GM12878 (cell line): ENCODE data around the gene ZNF280C. TPM values are rescaled to one million over a fixed set of nuclear protein-coding genes. Genes with fewer than 3 reads are reported as not detected.

Source experiments
- ATAC-seq: fragments of 200-7000 bp; cut with Tn5 transposase; 3 replicates; pipeline ENCODE4 v1.9.1; 2020; ENCODE audit warnings: mild to moderate bottlenecking, moderate library complexity
- BruUV-seq: library from RNA; stranded (reverse); fragments of 400-500 nt; replicated peaks from 2 replicates; lab custom pipeline; 2021; lab: Mats Ljungman, UMichigan
- CTCF ChIA-PET: fragments of 300-600 bp; sonication (Branson Sonifier 250); formaldehyde crosslinking; extraction: SDS; loops from one replicate; lab custom pipeline; 2021; ENCODE audit warnings: inconsistent platforms; lab: Yijun Ruan, JAX
- POLR2A ChIA-PET: fragments of 350-600 bp; formaldehyde crosslinking; extraction: SDS; loops from one replicate; lab custom pipeline; 2021; ENCODE audit warnings: inconsistent platforms; lab: Charles Lee
- RAD21 ChIA-PET: fragments of 300-600 bp; sonication (Branson Sonifier 250); formaldehyde crosslinking; loops from one replicate; lab custom pipeline; 2023; ENCODE audit warnings: antibody characterized with exemption; ENCODE audit not compliant: unreplicated experiment; lab: Charles Lee
- SMC1A ChIA-PET: fragments of 300-600 bp; sonication (Branson Sonifier 250); formaldehyde crosslinking; loops from one replicate; lab custom pipeline; 2023; ENCODE audit not compliant: unreplicated experiment, uncharacterized antibody; lab: Charles Lee
- DNase-seq: peaks from one replicate; pipeline ENCODE4 v3.0.0-alpha.2; 2011; ENCODE audit warnings: low read depth, low spot score
- FAIRE-seq: peaks from 3 replicates; lab custom pipeline; 2011; peaks lifted over from hg19 to GRCh38; lab: Jason Lieb, UNC
- H2AFZ ChIP-seq: 2 replicates; pipeline ENCODE4 v1.6.0; 2011; ENCODE audit warnings: low read depth, low read length, control low read depth; ENCODE audit not compliant: control insufficient read depth
- H3K27ac ChIP-seq: 2 replicates; pipeline ENCODE4 v1.5.1; 2011; ENCODE audit warnings: control low read depth; ENCODE audit not compliant: control insufficient read depth, insufficient read depth
- H3K27me3 ChIP-seq, 2 experiments: replicated peaks in 1 of 2; 2 replicates each; pipeline versions ENCODE4 v1.6.0 to v1.6.1; 2011; ENCODE audit warnings: low read length in 1 of 2; ENCODE audit not compliant: control insufficient read depth in 2 of 2, insufficient read depth in 2 of 2
- H3K36me3 ChIP-seq, 2 experiments: 2 replicates each; pipeline ENCODE4 v1.5.1; 2011; ENCODE audit warnings: low read length in 1 of 2; ENCODE audit not compliant: control insufficient read depth in 2 of 2, insufficient read depth in 2 of 2
- H3K4me1 ChIP-seq: 2 replicates; pipeline ENCODE4 v1.6.1; 2011; ENCODE audit warnings: mild to moderate bottlenecking, low read length, moderate library complexity, mixed read lengths; ENCODE audit not compliant: control insufficient read depth, insufficient read depth
- H3K4me2 ChIP-seq: 2 replicates; pipeline ENCODE4 v1.6.0; 2011; ENCODE audit warnings: control low read depth; ENCODE audit not compliant: control insufficient read depth, insufficient read depth
- H3K4me3 ChIP-seq: fragments of 200-600 bp; sonication (generic); 2 replicates; pipeline ENCODE4 v1.5.1; 2016
- H3K79me2 ChIP-seq: 2 replicates; pipeline ENCODE4 v1.6.0; 2011; ENCODE audit warnings: low read length; ENCODE audit not compliant: control insufficient read depth, insufficient read depth
- H3K9ac ChIP-seq: 2 replicates; pipeline ENCODE4 v1.8.0; 2011; ENCODE audit warnings: low read length, control low read depth, mixed read lengths; ENCODE audit not compliant: control insufficient read depth, insufficient read depth
- H3K9me3 ChIP-seq: replicated peaks from 3 replicates; pipeline ENCODE4 v1.5.1; 2011; ENCODE audit warnings: mild to moderate bottlenecking, low read length; ENCODE audit not compliant: control insufficient read depth, insufficient read depth
- H4K20me1 ChIP-seq: 2 replicates; pipeline ENCODE4 v1.6.0; 2011; ENCODE audit not compliant: control insufficient read depth, insufficient read depth
- BMI1 ChIP-seq: fragments of 450-650 bp; IDR thresholded peaks from 2 replicates; pipeline ENCODE4 v1.6.1; 2016; ENCODE audit warnings: mild to moderate bottlenecking, moderate library complexity, borderline replicate concordance
- CHD2 ChIP-seq: IDR thresholded peaks from 2 replicates; pipeline ENCODE4 v1.6.1; 2011; ENCODE audit warnings: low read depth, low read length, improper control_type of control experiment, borderline replicate concordance
- CREM ChIP-seq: IDR thresholded peaks from 2 replicates; pipeline ENCODE4 v1.6.1; 2014; ENCODE audit warnings: antibody characterized with exemption, low read depth
- CUX1 ChIP-seq: IDR thresholded peaks from 2 replicates; pipeline ENCODE4 v1.6.1; 2012; ENCODE audit warnings: improper control_type of control experiment, low read depth, low read length; ENCODE audit not compliant: insufficient replicate concordance
- EP300 ChIP-seq, 2 experiments: fragments of 150-350 bp in 1 of 2; IDR thresholded peaks; 2 replicates each; pipeline ENCODE4 v1.6.1; 2011 to 2012; ENCODE audit warnings: low read depth in 2 of 2, low read length in 2 of 2, borderline replicate concordance in 1 of 2, improper control_type of control experiment in 1 of 2, inconsistent platforms in 1 of 2; ENCODE audit not compliant: control insufficient read depth in 1 of 2
- KAT2A ChIP-seq: conservative IDR thresholded peaks from 2 replicates; pipeline ENCODE4 v1.6.1; 2011; ENCODE audit warnings: low read depth, low read length; ENCODE audit not compliant: control insufficient read depth
- KLF5 ChIP-seq: fragments of 450-650 bp; IDR thresholded peaks from 2 replicates; pipeline ENCODE4 v1.6.1; 2014; ENCODE audit warnings: mild to moderate bottlenecking; ENCODE audit not compliant: partially characterized antibody
- MXI1 ChIP-seq: fragments of 150-350 bp; IDR thresholded peaks from 2 replicates; pipeline ENCODE4 v1.6.1; 2011; ENCODE audit warnings: low read depth, mild to moderate bottlenecking, inconsistent platforms, low read length, improper control_type of control experiment
- RAD51 ChIP-seq: fragments of 450-650 bp; IDR thresholded peaks from 2 replicates; pipeline ENCODE4 v1.6.1; 2016; ENCODE audit warnings: moderate library complexity, mild to moderate bottlenecking, inconsistent platforms
- REST ChIP-seq: IDR thresholded peaks from 2 replicates; pipeline ENCODE4 v1.6.1; 2012; ENCODE audit warnings: mild to moderate bottlenecking, low read depth, low read length
- SKIL ChIP-seq: fragments of 450-650 bp; IDR thresholded peaks from 2 replicates; pipeline ENCODE4 v1.6.1; 2017; ENCODE audit warnings: mild to moderate bottlenecking, low read depth, inconsistent platforms; ENCODE audit not compliant: poor library complexity, severe bottlenecking
- SMAD1 ChIP-seq: fragments of 450-650 bp; IDR thresholded peaks from 2 replicates; pipeline ENCODE4 v1.6.1; 2018; ENCODE audit warnings: mild to moderate bottlenecking, low read depth; ENCODE audit not compliant: partially characterized antibody
- TBL1XR1 ChIP-seq: IDR thresholded peaks from 2 replicates; pipeline ENCODE4 v1.6.1; 2012; ENCODE audit warnings: low read depth, low read length, improper control_type of control experiment
- ZNF207 ChIP-seq: fragments of 450-650 bp; IDR thresholded peaks from 2 replicates; pipeline ENCODE4 v1.6.1; 2014; ENCODE audit warnings: antibody characterized with exemption, mild to moderate bottlenecking, borderline replicate concordance
- ZNF274 ChIP-seq: IDR thresholded peaks from one replicate; pipeline ENCODE4 v1.8.0; 2011; ENCODE audit not compliant: insufficient read length, insufficient read depth
- WGBS: methylation state at CpG from one replicate; pipeline ENCODE4 v1.1.6; 2016; ENCODE audit warnings: low lambda C conversion rate; ENCODE audit not compliant: insufficient replicate concordance, insufficient coverage; ENCODE audit errors: missing lambda C conversion rate; 5-methylcytosine and 5-hydroxymethylcytosine counted together
- in situ Hi-C: fragments of 300-500 bp; cut with MboI; formaldehyde crosslinking; loops from 9 replicates; pipeline ENCODE4 v1.14.3; 2018; ENCODE audit warnings: mixed read lengths
- intact Hi-C: fragments of 100-400 bp; cut with micrococcal nuclease; formaldehyde crosslinking; loops from one replicate; pipeline ENCODE4 v1.14.2; 2022; ENCODE audit not compliant: unreplicated experiment
- polyA plus RNA-seq, 11 experiments: library from polyadenylated mRNA; depleted of rRNA in 4 of 11; unstranded in 6 of 11; stranded (reverse) in 5 of 11; fragments of >200 nt; fragmentation: Nextera tagmentation in 4 of 11; fragmentation: Illumina TruSeq in 1 of 11; extraction: Ambion mirVana in 4 of 11; extraction: Trizol in 1 of 11; gene quantifications; 1 replicate in 1 of 11; 2 replicates in 10 of 11; pipeline versions ENCODE4 v1.2.1 to v1.2.3, GENCODE V29; 2011 to 2016; ENCODE audit warnings: inconsistent platforms in 2 of 11, missing spikeins in 2 of 11, low read depth in 1 of 11
- total RNA-seq, 4 experiments: library from RNA; depleted of rRNA in 3 of 4; stranded (reverse); fragments of >200 nt in 3 of 4; fragmentation: Illumina TruSeq in 1 of 4; extraction: Trizol in 1 of 4; gene quantifications; 2 replicates each; pipeline versions ENCODE4 v1.2.1 to v1.2.3, GENCODE V29; 2013 to 2021

The ZNF280C gene
- total and polyA plus RNA-seq, 10 of the 15 experiments (the other 5 are each of a cell fraction or from before 2014, with no cell fraction given), result 0.82 to 8.8 (median 5.7) TPM

- no TSS peak for BruUV-seq
- H3K9me3 ChIP-seq, result no peaks in the 10 kb centered on the region
- ATAC-seq (no peak), FAIRE-seq (no peak), DNase-seq (no peak)
- ChIA-PET POLR2A (no interaction called here), RAD21 (no interaction called here), CTCF (no interaction called here), SMC1A (no interaction called here)
- H3K36me3 ChIP-seq, result no peaks in the 10 kb centered on the region
- in situ Hi-C loops (no loop called here), intact Hi-C loops (no loop called here)
- H3K27ac ChIP-seq, result no peak overlapping the region
- no peak overlapping the region for H3K9ac ChIP-seq
- no peaks in the 10 kb centered on the region for H4K20me1 ChIP-seq
- H3K4me1 ChIP-seq, result no peaks in the 10 kb centered on the region
- H2AFZ ChIP-seq, result no peak overlapping the region
- H3K27me3 ChIP-seq, result no peaks in the 10 kb centered on the region; a peak in 1 of 4 replicates
- 27% methylated on average over 2 of the region's 2 CpGs for WGBS
- H3K4me3 ChIP-seq, result no peak overlapping the region
- no peak overlapping the region for H3K4me2 ChIP-seq
- H3K79me2 ChIP-seq, result no peaks in the 10 kb centered on the region
- no peak for TF ChIP-seq BMI1
- TF ChIP-seq CREM, result no peak
- TF ChIP-seq EP300 (IDR thresholded peaks at IDR 0.05; ENCODE audit: borderline replicate concordance in 1 of 2, control insufficient read depth in 1 of 2, low read depth in 2 of 2, low read length in 2 of 2), result no peak
- no peak for TF ChIP-seq RAD51
- no peak for TF ChIP-seq ZNF274
- no peak for TF ChIP-seq REST
- no peak for TF ChIP-seq CUX1
- no peak for TF ChIP-seq ZNF207
- TF ChIP-seq MXI1, result no peak
- no peak for TF ChIP-seq KLF5
- TF ChIP-seq SKIL, result no peak
- no peak for TF ChIP-seq TBL1XR1
- no peak for TF ChIP-seq SMAD1
- no peak for TF ChIP-seq CHD2
- no peak for TF ChIP-seq KAT2A
These were observed 31.2 kb upstream of the ZNF280C start for GRCh38 chrX:130300010-130300282.
